ENCODE measurements around the gene BTBD9. TPM values are rescaled to one million over a fixed set of nuclear protein-coding genes. Genes with fewer than 3 reads are reported as not detected.

Gene BTBD9
- total RNA-seq, 1 donor = 21.4 TPM

DNA sequence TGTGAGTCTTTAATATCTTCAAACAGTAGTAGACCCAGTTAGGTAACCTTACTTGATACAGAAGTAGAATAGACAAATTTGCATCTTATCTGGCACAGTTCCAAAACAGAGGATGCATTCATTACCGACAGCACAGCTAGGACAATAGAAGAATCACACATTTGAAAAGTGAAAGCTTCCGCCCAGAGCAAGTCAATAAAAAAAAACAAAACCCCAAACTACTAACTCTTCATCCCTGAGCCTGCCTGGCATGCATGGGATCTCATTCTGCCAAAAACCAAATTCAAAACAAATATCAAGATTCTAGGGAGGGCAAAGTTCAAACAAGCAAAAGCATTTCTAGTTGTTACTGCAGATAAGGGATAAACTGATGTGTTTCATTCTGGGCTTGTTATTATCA is 235.4 kb downstream of the BTBD9 start:
- no peak overlapping the region for H3K4me3 ChIP-seq (ENCODE audit: low read depth, low read length)
- DNase-seq (ENCODE audit: low read depth) = peak; percentile 23
- no peak for TF ChIP-seq CTCF (IDR thresholded peaks at IDR 0.05; ENCODE audit: insufficient read depth, low read length)

DNA sequence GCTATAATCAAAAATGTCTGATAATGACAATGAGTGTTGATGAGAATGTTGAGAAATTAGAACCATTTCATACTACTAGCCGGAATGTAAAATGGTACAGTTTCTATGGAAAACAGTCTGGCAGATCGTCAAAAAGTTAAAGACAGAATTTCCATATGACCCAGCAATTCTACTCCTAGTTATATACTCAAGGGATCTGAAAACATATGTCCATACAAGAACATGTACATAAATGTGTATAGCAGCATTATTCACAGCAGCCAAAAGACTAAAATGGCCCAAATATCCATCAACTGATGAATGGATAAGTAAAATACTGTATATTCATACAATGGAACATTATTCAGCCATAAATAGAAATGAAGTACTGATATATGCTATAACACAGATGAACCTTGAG is 236.2 kb downstream of the BTBD9 start:
- no peak overlapping the region for H3K4me3 ChIP-seq (ENCODE audit: low read depth, low read length)
- no peak for TF ChIP-seq CTCF (IDR thresholded peaks at IDR 0.05; ENCODE audit: insufficient read depth, low read length)
- no peak for DNase-seq (ENCODE audit: low read depth)

DNA sequence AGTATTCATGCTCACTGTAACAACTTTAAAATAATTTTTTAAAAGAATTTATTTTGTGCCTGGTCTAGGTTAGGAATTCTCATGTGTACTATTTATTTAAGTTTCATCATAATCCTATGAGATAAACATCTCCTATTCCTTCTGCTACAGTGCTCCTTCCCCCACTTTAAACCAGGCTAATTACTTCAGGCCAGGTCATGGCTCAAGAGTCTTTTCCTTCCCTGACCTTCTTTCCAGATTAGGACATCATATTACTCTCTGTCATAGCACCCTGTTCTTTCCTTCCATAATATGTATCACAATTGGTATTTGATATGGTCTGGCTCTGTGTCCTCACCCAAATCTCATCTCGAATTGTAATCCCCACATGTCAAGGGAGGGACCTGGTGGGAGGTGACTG is 239.0 kb downstream of the BTBD9 start:
- no peak overlapping the region for H3K4me3 ChIP-seq (ENCODE audit: low read depth, low read length)
- no peak for DNase-seq (ENCODE audit: low read depth)
- no peak for TF ChIP-seq CTCF (IDR thresholded peaks at IDR 0.05; ENCODE audit: insufficient read depth, low read length)

DNA sequence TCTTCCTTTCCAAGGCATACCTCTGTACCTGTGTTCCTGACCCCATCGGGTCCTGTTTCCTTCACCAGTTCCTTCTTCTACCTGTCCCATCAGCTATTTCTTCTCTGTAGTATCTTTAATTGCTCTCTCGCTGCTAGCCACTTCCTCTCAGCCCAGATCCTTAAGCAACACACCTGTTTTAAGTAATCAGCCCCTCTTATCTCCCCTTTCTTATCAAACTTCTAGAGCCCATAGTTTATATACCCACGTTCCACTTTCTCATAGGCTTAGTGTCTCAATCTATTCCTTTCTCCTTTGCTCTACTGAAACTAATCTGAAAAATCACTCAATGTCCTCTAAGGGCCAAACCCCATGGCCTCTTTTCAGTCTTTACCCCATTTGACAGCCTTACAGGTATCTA is 239.6 kb downstream of the BTBD9 start:
- H3K4me3 ChIP-seq (ENCODE audit: low read depth, low read length) = no peak overlapping the region
- no peak for TF ChIP-seq CTCF (IDR thresholded peaks at IDR 0.05; ENCODE audit: insufficient read depth, low read length)
- DNase-seq (ENCODE audit: low read depth) = no peak

DNA sequence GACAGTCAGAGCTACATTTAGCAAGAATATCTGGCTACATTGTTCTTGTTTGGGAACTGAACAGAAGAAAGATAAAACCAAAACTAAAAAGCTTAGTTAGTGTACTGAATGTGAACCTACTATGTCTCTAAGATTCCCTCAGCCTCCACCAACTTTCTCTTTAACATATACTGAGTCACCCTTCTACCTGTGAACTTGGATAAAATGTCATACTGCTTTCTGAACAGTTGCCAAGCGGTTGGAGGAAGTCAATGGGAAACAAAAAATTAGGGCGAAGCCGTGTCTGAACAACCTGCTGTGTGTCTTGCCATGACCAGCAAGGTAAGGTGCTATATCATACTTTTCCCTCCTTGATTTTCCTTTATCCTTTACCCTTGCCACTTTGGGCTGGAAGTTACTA is 243.5 kb downstream of the BTBD9 start:
- no peak overlapping the region for H3K4me3 ChIP-seq (ENCODE audit: low read depth, low read length)
- DNase-seq (ENCODE audit: low read depth) = no peak
- no peak for TF ChIP-seq CTCF (IDR thresholded peaks at IDR 0.05; ENCODE audit: insufficient read depth, low read length)

GRCh38 chr6:38393986-38394385 is 245.7 kb downstream of the BTBD9 start:
- H3K4me3 ChIP-seq (ENCODE audit: low read depth, low read length) = no peak overlapping the region
- no peak for TF ChIP-seq CTCF (IDR thresholded peaks at IDR 0.05; ENCODE audit: insufficient read depth, low read length)
- DNase-seq (ENCODE audit: low read depth) = no peak
